GM19463 (cell line): ENCODE results near the gene ITGA1.
A peak's percentile ranks its signal among the peaks of the same experiment; 100 is the strongest.
"Not testable (repeated sequence)": the region's sequence is repeated elsewhere in the genome, so short reads cannot be mapped to it uniquely, and the experiment has no call there.

Experiments
- ATAC-seq: cut with Tn5 transposase; IDR thresholded peaks from one replicate; pipeline ENCODE4 v1.9.1; 2021; ENCODE audit warnings: mild to moderate bottlenecking, moderate library complexity; ENCODE audit not compliant: unreplicated experiment

ITGA1 gene

DNA sequence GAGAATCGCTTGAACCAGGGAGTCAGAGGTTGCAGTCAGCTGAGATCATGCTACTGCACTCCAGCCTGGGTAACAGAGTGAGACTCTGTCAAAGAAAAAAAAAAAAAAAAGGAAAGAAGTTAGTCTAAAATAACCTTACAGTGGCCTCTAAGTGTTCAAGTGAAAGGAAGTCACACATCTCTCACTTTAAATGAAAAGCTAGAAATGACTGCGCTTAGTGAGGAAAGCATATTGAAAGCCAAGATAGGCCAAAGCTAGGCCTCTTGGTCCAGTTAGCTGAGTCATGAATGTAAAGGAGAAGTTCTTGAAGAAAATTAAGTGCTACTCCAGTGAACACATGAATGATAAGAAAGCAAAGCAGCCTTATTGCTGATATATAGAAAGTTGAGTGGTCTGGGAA, 38.1 kb downstream of the ITGA1 start:
- peak; percentile 93 for ATAC-seq

DNA sequence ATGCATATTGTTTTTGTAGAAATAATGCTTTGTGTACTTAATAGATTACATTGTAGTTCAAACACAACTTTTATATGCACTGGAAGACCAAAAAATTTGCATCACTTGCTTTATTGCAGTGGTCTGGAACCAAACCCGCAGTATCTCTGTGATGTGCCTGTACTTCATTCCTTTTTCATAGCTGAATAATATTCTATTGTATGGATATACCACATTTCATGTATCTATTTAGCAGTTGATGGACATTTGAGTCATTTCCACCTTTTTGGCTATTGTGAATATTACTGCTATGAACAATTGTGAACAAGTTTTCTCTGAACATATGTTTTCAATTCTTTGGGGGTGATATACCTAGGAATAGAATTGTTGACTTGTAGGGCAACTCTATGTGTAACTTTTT, 40.1 kb downstream of the ITGA1 start:
- ATAC-seq, result no peak

DNA sequence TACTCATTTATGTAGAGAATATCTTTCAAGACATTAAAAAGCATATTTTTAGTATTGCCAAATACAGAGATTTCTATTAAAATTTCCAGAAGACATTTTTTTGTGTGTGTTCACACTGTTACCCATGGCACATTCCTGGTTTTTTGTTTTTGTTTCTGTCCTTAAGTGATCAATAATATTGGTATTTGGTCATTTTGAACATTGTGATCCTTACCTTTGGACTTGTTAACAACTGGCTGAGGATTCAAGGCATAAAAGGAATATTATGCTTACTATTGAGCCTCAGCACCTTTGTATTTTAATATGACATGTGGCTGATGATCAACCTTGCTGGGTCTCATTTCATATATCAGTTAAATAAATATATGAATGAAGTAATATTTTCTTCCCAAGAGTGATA, 41.9 kb downstream of the ITGA1 start:
- no peak for ATAC-seq

DNA sequence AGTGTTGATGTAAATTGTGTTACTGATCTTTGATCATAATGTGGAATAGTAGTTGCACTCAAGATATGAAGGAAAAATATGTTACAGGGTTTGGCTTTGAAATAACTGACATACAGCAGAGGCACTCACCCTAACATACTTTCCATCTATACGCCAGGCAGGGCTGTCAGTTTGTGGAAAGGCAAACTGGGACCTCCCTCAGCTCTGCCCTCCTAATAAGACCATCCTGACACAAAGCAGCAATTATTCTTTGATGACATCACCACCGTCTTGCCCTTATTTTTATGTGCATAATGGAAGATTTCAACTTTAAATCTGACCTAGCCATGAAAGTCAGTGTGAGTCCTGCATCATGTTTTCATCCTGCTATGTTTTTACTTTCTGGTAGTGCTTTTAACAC, 42.9 kb downstream of the ITGA1 start:
- ATAC-seq, result no peak

DNA sequence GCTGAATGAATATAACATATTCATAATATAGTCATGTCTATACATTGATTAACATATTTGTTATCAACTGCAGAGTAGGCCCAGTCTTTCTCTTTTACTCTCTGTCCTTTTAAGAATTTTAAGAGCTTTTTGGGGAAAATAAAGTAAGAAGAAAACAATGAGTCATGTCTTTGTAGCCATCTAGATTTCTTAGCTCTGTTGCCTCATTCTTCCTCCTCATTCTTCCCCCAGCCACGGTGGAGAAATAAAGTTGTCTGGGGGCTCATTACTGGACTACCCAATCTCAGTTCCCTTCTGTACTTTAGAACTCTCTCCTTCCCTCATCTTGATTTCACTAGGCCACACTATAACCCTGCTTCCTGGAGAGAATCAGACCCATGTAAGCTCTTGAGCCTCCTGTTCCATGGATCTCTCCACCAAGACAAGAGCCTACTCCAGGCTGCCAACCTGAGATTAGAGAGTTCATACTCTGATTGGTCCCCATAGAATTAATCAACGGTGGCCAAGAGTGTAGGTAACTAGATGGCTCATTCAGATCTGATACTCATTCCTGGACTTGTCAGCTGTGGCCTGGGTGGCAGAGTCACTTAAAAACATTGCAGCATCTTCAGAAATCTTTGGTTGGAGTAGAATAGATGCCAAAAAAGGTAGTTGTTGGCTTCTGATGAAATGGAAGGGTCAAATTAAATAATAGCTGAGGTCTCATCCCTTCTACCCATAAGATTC, 44.2 kb downstream of the ITGA1 start:
- ATAC-seq, result no peak

DNA sequence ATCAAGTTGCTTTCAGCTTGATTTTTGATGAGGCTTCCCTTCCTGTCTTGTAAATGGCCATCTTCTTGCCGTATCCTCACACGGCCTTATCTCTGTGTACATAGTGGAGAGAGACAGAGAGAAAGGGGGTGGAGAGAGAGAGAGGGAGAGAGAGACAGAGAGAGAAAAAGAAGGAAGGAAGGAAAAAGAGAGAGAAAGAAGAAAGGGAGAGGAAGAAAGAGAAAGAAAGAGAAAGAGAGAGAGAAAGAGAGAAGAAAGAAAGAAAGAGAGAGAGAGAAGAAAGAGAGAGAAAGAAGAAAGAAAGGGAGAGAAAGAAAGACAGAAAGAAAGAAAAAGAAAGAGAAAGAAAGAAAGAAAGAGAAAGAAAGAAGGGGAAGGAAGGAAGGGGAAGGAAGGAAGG, 46.6 kb downstream of the ITGA1 start:
- no peak for ATAC-seq

DNA sequence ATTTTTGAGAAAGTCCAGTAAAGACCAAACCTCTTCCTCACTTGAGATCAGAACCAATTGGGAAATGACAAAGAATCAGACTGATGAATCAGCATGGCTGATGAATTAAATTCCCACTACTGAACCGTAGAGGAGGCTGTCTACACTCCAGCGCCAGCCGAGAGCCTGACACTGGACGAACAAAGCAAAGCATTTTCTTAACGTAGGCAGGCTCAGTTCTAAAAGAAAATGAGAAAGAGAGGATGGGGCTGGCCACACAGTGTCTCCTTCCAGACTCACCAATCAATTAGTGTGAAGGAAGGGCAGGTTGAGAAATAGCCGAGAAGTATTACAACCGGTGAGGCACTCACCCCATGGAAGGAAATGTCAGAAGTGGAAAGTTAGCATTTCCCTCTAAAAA, 49.4 kb downstream of the ITGA1 start:
- no peak for ATAC-seq

DNA sequence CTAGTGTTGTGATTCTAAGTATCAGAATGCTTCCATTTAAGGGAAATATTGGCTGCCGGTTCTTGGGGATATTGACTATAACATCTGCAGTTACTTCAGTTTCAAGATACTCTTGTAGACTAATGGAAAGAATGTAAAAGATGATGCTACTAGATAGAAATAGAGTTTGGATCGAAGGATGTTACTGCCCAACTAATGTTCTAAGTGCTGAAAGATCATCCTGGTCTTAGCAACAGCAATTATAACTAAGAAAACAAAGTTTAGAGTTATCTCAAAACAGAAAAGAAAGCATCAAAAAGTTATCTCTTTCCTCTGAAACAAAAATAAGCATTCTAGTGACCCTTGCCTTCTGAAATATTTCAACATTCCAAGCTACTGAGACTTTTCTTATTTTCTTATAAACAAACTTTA, 49.9 kb downstream of the ITGA1 start:
- no peak for ATAC-seq

DNA sequence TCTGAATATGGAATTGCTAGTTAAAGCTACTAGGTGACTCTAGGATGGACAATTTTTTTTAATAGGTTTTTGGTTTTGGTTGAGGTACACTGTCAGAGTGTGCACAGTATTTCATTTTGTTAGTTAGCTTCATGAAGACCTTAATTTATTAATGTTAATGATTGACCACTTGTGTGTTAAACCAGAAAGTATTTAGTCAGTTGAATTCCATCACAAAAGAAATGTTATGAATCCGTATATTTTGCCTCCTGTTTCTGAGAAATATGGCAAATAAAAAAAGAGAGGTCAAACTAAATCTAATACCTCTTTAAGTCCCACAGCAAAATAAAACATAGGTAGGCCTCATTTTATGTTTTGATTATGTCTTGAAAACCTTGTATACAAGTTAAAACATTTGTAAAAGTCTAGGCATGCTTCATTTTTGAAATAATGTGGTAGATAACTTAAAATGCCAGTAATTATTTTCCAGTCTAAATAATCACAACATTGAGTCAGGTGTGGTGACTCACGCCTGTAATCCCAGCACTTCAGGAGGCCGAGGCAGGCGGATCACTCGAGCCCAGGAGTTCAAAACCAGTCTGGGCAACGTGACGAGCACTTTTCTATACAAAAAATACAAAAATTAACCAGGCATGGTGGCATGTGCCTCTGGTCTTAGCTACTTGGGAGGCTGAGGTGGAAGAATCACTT, 50.8 kb downstream of the ITGA1 start:
- no peak for ATAC-seq

DNA sequence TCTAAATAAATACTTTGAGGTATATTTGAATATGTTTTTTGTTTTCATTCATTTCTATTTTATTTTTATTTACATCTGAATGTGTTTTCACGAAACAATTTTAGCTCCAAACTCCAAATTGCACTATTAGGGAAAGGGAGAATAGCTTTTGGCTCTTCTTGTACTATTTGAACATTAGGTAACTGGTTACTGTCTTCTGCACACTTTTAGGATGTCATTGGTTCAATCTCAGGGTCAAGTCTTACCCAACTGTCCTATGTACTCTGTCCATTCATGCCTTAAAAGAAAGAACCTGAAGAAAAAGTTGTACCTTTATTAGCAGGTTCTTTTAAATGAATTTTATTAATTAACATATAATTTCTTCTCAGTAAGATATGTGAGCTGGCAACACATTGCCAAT, 51.6 kb downstream of the ITGA1 start:
- ATAC-seq, result no peak

DNA sequence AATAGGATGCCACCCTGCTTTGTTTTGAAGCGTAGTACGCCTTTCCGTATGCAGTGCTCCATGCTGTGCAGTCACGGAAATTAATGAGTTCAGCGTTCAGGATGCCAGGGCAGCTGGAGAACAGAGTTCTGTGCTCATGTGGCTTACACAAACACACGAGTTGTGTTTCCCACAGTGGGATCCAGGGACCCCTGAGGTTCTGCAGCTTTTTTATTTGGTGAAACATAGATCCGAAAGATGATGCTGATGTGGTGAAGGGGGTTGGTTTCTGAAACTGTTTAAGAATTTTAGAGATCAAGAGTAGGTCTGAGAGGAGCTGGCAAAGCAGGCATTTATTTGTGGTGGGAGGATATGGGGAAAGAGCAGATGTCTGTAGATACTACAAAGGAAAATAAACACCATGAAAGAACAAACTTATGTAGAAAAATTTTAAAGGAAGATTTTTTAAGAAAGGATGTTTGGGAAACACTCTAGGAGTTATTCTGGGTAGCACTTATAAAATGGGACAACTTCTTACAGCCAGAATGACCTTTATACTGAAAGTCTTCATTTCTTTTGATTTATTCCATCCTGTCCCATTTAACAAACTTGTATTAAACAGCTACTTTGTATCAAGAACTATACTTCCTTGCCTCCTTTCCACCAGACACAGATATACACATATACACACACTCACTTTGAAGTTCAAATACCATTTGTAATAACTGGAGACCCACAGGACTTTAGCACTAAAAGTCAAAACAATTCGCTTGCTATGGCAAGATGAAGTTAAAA, 52.7 kb downstream of the ITGA1 start:
- ATAC-seq, result no peak

DNA sequence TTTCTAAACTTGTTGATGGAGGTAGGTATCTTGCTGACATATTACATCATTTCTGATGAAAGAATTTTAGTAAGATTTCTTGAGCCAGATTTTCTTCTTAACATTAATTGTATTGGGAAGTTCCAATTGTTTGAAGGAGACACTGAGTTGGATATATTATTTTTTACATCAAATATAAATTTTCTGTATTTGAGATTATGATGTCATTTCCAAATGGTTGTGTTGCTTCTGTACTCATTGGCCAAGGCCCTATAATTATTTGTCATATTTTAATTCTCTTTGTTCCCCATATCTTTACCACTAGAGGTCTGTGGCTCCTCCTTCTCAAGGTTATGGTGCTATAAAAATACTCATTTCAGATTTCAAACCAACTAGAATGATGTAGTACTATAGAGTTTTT, 53.4 kb downstream of the ITGA1 start:
- no peak for ATAC-seq

DNA sequence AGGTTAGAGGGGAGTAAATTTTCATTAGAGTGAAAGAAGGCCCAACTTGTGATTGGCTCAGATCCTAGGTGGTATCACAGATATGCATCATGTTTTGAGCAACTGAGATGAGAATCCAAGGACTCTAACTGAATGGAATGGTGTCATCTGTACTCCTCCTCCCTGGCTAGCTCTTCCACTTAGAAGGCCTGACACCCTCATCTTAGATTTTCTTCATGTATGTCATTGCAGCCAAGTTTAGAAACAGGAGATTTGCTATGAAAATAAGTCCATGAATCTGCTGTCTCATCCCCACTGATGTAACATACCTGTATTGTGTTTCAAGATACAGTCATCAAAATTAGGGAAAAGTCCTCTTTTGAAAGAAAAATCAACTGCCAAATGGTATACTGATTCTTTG, 54.4 kb downstream of the ITGA1 start:
- no peak for ATAC-seq

DNA sequence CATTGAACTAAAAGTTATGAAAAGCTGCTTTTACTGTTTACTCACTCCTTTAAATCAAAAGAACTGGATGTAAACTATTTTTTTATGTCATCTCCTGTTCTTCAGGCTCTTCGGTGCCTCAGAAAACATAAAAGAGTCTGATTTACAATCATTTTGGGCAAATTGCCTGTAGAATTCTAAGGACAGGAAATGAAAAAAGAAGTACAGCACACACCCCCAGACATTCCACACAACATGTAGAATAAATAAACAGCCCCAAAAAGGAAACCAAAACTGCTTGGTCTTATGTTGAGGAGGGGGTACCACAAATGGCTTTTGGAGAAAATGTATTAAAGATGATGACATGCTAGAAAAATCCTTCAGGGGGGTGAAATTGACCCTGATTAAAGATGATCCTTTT, 57.2 kb downstream of the ITGA1 start:
- ATAC-seq, result no peak

DNA sequence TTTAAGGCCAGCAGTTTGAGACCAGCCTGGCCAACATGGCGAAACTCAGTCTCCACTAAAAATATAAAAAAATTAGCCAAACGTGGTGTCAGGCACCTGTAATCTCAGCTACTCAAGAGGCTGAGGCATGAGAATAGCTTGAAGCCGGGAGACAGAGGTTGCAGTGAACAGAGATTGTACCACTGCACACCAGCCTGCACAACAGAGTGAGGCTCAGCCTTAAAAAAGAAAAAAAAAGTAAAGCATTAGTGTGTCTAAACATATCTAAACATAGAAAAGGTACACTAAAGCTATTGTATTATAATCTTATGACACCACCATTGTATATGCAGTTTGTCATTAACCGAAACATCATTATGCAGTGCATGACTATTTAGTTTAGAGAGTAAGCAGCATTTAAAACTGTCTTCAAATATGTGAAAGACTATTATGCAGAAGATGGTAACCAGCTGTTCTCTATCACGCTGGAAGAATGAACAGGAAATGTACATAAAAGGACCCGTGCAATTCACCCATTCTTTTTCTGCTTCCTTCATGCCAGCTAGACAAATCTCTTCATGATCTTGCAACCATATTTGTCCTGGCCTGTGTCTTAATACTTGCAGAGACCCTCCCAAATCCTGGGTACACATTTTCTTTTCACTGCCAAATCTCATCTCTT, 58.6 kb downstream of the ITGA1 start:
- ATAC-seq, result no peak

DNA sequence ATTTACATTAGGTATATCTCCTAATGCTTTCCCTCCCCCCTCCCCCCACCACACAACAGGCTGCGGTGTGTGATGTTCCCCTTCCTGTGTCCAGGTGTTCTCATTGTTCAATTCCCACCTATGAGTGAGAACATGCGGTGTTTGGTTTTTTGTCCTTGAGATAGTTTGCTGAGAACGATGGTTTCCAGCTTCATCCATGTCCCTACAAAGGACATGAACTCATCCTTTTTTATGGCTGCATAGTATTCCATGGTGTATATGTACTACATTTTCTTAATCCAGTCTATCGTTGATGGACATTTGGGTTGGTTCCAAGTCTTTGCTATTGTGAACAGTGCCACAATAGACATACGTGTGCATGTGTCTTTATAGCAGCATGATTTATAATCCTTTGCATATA, 61.0 kb downstream of the ITGA1 start:
- ATAC-seq, result not testable (repeated sequence)

DNA sequence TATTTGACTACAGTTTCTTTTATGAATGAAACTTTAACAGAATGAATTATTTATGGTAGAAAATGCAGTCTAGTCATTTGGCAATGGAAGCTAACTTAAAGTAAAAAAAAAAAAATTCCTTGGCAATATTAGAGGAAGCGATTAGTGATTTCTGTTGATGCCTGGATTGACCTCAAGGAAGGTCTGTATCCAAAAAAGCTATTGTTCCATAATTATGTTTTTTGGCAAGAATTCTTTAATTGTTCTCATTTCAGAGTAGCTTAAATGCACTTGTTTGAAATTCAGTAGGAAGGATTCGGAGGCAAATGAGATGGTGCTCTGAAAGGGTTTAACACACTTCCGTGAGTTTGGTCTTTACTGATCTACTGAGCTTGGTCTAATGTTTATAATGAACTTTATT, 61.8 kb downstream of the ITGA1 start:
- ATAC-seq, result no peak

DNA sequence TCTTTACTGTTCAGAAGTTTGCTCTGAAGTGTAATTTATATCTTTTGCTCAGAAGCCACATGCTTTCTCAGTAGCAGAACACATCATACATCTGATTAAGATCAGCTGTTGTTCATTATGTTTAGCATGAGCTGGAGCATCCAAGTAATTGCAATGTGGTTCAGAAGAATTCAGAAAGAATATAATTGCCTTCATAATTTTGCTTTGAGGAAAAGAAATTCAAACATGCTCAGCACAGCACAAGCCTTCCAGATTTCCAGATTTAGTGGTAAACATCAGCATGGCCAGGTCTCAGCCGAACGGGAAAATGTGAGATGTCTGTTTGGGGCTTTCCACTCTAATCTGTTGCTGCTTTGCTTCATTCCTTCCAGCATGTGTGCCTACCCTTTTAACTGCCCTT, 65.9 kb downstream of the ITGA1 start:
- ATAC-seq, result no peak

DNA sequence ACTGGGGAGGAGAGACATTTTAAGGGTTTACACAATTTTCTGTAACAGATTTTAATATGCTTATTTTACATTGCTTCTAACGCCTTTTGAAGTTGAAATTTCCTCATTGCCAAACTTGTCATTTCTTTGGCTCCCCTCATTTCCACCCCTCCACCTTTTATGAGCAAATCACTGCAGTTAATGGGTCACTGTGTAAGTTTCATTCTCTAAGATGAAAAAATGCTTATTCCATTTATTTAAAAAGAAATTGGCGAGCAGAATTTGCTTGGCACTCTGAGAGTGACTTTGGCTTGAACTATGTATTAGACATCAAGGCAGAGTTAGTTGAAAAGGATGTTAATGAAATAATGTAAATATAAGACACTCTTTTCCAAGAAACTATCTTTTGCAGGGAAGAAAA, 66.6 kb downstream of the ITGA1 start:
- ATAC-seq, result no peak

DNA sequence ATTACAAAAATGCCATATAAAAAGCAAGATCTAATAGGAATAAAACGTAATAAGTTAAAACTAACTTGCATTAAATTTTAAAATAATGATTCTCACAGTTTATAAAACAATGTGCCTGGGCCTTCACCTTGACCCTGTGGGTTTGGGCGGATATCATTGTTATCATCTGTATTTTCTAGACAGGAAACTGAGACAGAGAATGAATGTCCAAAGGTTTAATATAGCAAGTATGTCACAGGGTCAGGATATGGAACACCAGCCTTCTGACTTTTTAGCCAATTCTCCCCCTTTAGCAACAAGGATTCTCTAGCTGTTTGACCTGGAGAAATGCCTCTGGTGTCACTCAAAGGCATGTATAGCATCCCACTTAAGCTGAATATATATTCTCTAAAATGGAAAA, 67.2 kb downstream of the ITGA1 start:
- ATAC-seq, result no peak

DNA sequence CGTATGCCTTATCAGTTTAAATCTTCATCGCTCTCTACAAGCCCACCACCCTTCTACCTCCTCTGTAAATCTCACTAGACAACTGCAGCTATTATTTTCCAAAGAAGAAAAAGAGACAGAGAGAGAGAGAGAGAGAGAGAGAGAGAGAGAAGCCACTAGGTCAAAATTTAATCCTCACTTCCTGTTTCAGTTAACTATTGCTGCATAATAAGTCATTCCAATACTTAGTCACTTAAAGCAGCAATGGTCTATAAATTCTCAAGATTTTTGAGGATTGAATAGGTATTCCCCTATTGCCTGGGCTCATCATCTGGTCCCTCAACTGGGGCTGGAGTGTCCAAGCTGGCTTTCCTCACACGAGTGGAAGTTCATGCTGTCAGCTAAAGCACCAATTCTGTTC, 68.8 kb downstream of the ITGA1 start:
- peak; percentile 90 for ATAC-seq

DNA sequence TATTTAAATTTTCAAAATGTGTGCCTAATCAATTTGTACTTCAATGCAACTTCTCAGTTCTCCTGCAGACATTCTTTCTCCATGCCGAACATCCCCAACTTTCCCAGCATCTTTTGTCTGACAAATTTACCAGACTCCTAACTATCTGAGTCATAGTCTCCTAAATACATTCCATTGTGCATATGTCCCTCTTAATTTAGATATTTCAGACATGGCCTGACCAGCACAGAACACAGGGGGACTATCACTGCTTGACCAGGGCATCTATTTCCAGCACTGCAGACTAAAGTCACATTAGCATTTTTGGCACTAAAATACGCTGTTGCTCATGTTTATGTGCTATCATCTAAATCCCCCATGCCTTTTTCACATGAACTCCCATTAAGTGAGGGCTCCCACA, 71.9 kb downstream of the ITGA1 start:
- ATAC-seq, result no peak
